Neuronal stem cell (in vitro differentiated cells): ENCODE results near the gene SCIMP.

Experiments used
- DNase-seq: peaks from one replicate; pipeline ENCODE4 v3.0.0-alpha.2; 2013; ENCODE audit warnings: low spot score
- H2AFZ ChIP-seq: one replicate; pipeline ENCODE4 v1.6.1; 2013; ENCODE audit warnings: mild to moderate bottlenecking, low read length, inconsistent platforms
- H2AK5ac ChIP-seq: 2 replicates; pipeline ENCODE4 v1.6.1; 2013; ENCODE audit warnings: low read depth, mild to moderate bottlenecking, inconsistent platforms, low read length, moderate library complexity, mixed read lengths
- H2BK120ac ChIP-seq: 2 replicates; pipeline ENCODE4 v1.6.1; 2013; ENCODE audit warnings: low read depth, mild to moderate bottlenecking, inconsistent platforms, low read length, moderate library complexity, mixed read lengths
- H2BK12ac ChIP-seq: one replicate; pipeline ENCODE4 v1.6.1; 2013; ENCODE audit warnings: low read length, inconsistent platforms
- H2BK15ac ChIP-seq: 2 replicates; pipeline ENCODE4 v1.6.1; 2013; ENCODE audit warnings: mild to moderate bottlenecking, low read length, inconsistent platforms, mixed read lengths
- H2BK5ac ChIP-seq: one replicate; pipeline ENCODE4 v1.6.1; 2013; ENCODE audit warnings: inconsistent platforms, mild to moderate bottlenecking, low read length, moderate library complexity
- H3K14ac ChIP-seq: one replicate; pipeline ENCODE4 v1.6.1; 2013; ENCODE audit warnings: low read length, inconsistent platforms
- H3K18ac ChIP-seq: 2 replicates; pipeline ENCODE4 v1.6.1; 2013; ENCODE audit warnings: low read length, inconsistent platforms
- H3K23ac ChIP-seq: 2 replicates; pipeline ENCODE4 v1.6.1; 2013; ENCODE audit warnings: low read depth, mild to moderate bottlenecking, mixed read lengths, low read length, inconsistent platforms; ENCODE audit not compliant: poor library complexity
- H3K27ac ChIP-seq: replicated peaks from 3 replicates; pipeline ENCODE4 v1.5.1; 2013; ENCODE audit warnings: low read length, inconsistent platforms
- H3K27me3 ChIP-seq, 3 experiments: 2 replicates each; pipeline ENCODE4 v1.6.1; 2013; ENCODE audit warnings: low read length in 3 of 3, mild to moderate bottlenecking in 2 of 3, inconsistent platforms in 1 of 3, low read depth in 1 of 3, mixed read lengths in 1 of 3, moderate library complexity in 1 of 3; ENCODE audit not compliant: control insufficient read depth in 3 of 3, insufficient read depth in 3 of 3
- H3K36me3 ChIP-seq, 2 donors: replicated peaks in 1 of 2; 2 replicates each; pipeline ENCODE4 v1.6.1; 2013; ENCODE audit warnings: low read length in 2 of 2; ENCODE audit not compliant: control insufficient read depth in 2 of 2, insufficient read depth in 2 of 2
- H3K4ac ChIP-seq: 2 replicates; pipeline ENCODE4 v1.6.1; 2013; ENCODE audit warnings: inconsistent platforms, mild to moderate bottlenecking, low read length, moderate library complexity
- H3K4me1 ChIP-seq, 2 donors: 1 replicate in 1 of 2; 2 replicates in 1 of 2; pipeline ENCODE4 v1.6.1; 2013; ENCODE audit warnings: low read length in 2 of 2, low read depth in 1 of 2; ENCODE audit not compliant: control insufficient read depth in 2 of 2, insufficient read depth in 1 of 2
- H3K4me2 ChIP-seq: one replicate; pipeline ENCODE4 v1.6.1; 2013; ENCODE audit warnings: mild to moderate bottlenecking, low read length, inconsistent platforms; ENCODE audit not compliant: insufficient read depth, poor library complexity, severe bottlenecking
- H3K4me3 ChIP-seq, 2 donors: 2 replicates each; pipeline ENCODE4 v1.5.1; 2013; ENCODE audit warnings: low read length in 2 of 2, mild to moderate bottlenecking in 2 of 2, inconsistent platforms in 1 of 2, moderate library complexity in 1 of 2
- H3K79me1 ChIP-seq: one replicate; pipeline ENCODE4 v1.6.1; 2013; ENCODE audit warnings: low read depth, mild to moderate bottlenecking, inconsistent platforms, low read length, moderate library complexity
- H3K9ac ChIP-seq: one replicate; pipeline ENCODE4 v1.6.1; 2013; ENCODE audit warnings: mild to moderate bottlenecking, low read depth, low read length, inconsistent platforms; ENCODE audit not compliant: poor library complexity
- H3K9me3 ChIP-seq, 2 donors: replicated peaks in 1 of 2; 2 replicates each; pipeline versions ENCODE3 to v1.6.1; 2013; ENCODE audit warnings: low read length in 2 of 2, mild to moderate bottlenecking in 2 of 2, inconsistent platforms in 1 of 2, low read depth in 1 of 2, mixed read lengths in 1 of 2, moderate library complexity in 1 of 2; ENCODE audit not compliant: control insufficient read depth in 2 of 2, insufficient read depth in 1 of 2
- H4K8ac ChIP-seq: one replicate; pipeline ENCODE4 v1.6.1; 2013; ENCODE audit warnings: low read depth, mild to moderate bottlenecking, inconsistent platforms, low read length, moderate library complexity
- H4K91ac ChIP-seq: one replicate; pipeline ENCODE4 v1.6.1; 2013; ENCODE audit warnings: low read length, low read depth, mild to moderate bottlenecking, inconsistent platforms; ENCODE audit not compliant: poor library complexity
- WGBS, 2 donors: extraction: QIAGEN DNeasy Blood & Tissue Kit; methylation state at CpG; one replicate each; pipeline ENCODE4 v1.1.7; 2013; ENCODE audit warnings: missing lambda C conversion rate in 2 of 2, mixed read lengths in 1 of 2; ENCODE audit not compliant: insufficient read length in 2 of 2, insufficient replicate concordance in 1 of 2; ENCODE audit errors: extremely low coverage in 2 of 2; 5-methylcytosine and 5-hydroxymethylcytosine counted together

SCIMP gene

GRCh38 chr17:5281814-5282641 is 47.4 kb upstream of the SCIMP start, which contains the start of gene RABEP1:
Gene RABEP1, plus strand, starts transcription at chr17:5282284. Its CDS starts 203 bp downstream, at chr17:5282487.
- Histone ChIP-seq H3K18ac (peak within 1 kb of the TSS; percentile 95), H3K23ac (peak within 1 kb of the TSS; percentile 96), H3K4ac (no peak within 1 kb of the TSS), H3K4me2 (peak within 1 kb of the TSS; percentile 78), H2AK5ac (peak within 1 kb of the TSS; percentile 5), H3K4me3 (peak within 1 kb of the TSS; percentile 73 to 97), H3K9ac (peak within 1 kb of the TSS; percentile 96), H3K27ac (peak within 1 kb of the TSS; percentile 63), H3K4me1 (peaks cover 0 to 5% of the 10 kb centered on the region in 2 donors), H3K79me1 (peaks cover 5% of the 10 kb centered on the region), H3K14ac (peak within 1 kb of the TSS; percentile 89), H4K8ac (no peak within 1 kb of the TSS), H2BK120ac (no peak within 1 kb of the TSS), H2AFZ (peak within 1 kb of the TSS; percentile 98), H2BK12ac (no peak within 1 kb of the TSS), H3K36me3 (peaks cover 4 to 24% of the 10 kb centered on the region in 2 donors), H2BK5ac (peak within 1 kb of the TSS; percentile 54), H4K91ac (no peak within 1 kb of the TSS), H3K27me3 (no peaks in the 10 kb centered on the region), H3K9me3 (no peaks in the 10 kb centered on the region), H2BK15ac (no peak within 1 kb of the TSS)
- peak; percentile 94 for DNase-seq
- WGBS, 2 donors = no CpG with 5 or more reads among the region's 98 CpGs

- no peak overlapping the region for H3K23ac ChIP-seq
- H3K14ac ChIP-seq = no peak overlapping the region
- H2BK15ac ChIP-seq = no peak overlapping the region
- H3K4ac ChIP-seq = no peak overlapping the region
- no peak overlapping the region for H4K8ac ChIP-seq
- H3K18ac ChIP-seq = no peak overlapping the region
- H2AFZ ChIP-seq = no peak overlapping the region
- DNase-seq = no peak
- WGBS, 2 donors = no CpG with 5 or more reads among the region's 6 CpGs
- peaks cover 0 to 3% of the 10 kb centered on the region in 2 donors for H3K9me3 ChIP-seq
- H2AK5ac ChIP-seq = no peak overlapping the region
- H3K79me1 ChIP-seq = no peaks in the 10 kb centered on the region
- H3K4me3 ChIP-seq = no peak overlapping the region
- H3K9ac ChIP-seq = no peak overlapping the region
- no peak overlapping the region for H2BK12ac ChIP-seq
- H3K36me3 ChIP-seq = no peaks in the 10 kb centered on the region
- H3K27me3 ChIP-seq = no peaks in the 10 kb centered on the region
- no peak overlapping the region for H2BK120ac ChIP-seq
- H2BK5ac ChIP-seq = no peak overlapping the region
- no peak overlapping the region for H3K4me2 ChIP-seq
- no peak overlapping the region for H4K91ac ChIP-seq
- no peak overlapping the region for H3K27ac ChIP-seq
- H3K4me1 ChIP-seq = no peaks in the 10 kb centered on the region
Measured at GRCh38 chr17:5272322-5272721, 37.7 kb upstream of the SCIMP start.

- no peak overlapping the region for H4K8ac ChIP-seq
- no peak overlapping the region for H2BK15ac ChIP-seq
- H2AFZ ChIP-seq = no peak overlapping the region
- no peak overlapping the region for H2AK5ac ChIP-seq
- H3K4me1 ChIP-seq = no peaks in the 10 kb centered on the region
- no peak overlapping the region for H2BK5ac ChIP-seq
- H3K4me2 ChIP-seq = no peak overlapping the region
- H2BK12ac ChIP-seq = no peak overlapping the region
- no peak overlapping the region for H3K4ac ChIP-seq
- no peak overlapping the region for H3K23ac ChIP-seq
- no peak overlapping the region for H3K18ac ChIP-seq
- no peaks in the 10 kb centered on the region for H3K27me3 ChIP-seq
- no peak for DNase-seq
- no peak overlapping the region for H3K9ac ChIP-seq
- H3K9me3 ChIP-seq = no peaks in the 10 kb centered on the region
- no peak overlapping the region for H2BK120ac ChIP-seq
- no CpG with 5 or more reads among the region's 4 CpGs for WGBS, 2 donors
- H3K14ac ChIP-seq = no peak overlapping the region
- no peak overlapping the region for H3K27ac ChIP-seq
- H4K91ac ChIP-seq = no peak overlapping the region
- no peaks in the 10 kb centered on the region for H3K79me1 ChIP-seq
- no peaks in the 10 kb centered on the region for H3K36me3 ChIP-seq
- H3K4me3 ChIP-seq = no peak overlapping the region
Measured at GRCh38 chr17:5269241-5269960, 34.7 kb upstream of the SCIMP start.

GRCh38 chr17:5264893-5265292 is 30.2 kb upstream of the SCIMP start:
- H3K27me3 ChIP-seq = no peaks in the 10 kb centered on the region
- no peak overlapping the region for H2AK5ac ChIP-seq
- no CpG with 5 or more reads among the region's 3 CpGs for WGBS, 2 donors
- no peaks in the 10 kb centered on the region for H3K9me3 ChIP-seq
- H2AFZ ChIP-seq = no peak overlapping the region
- H3K9ac ChIP-seq = no peak overlapping the region
- no peak overlapping the region for H3K4ac ChIP-seq
- no peak overlapping the region for H3K4me2 ChIP-seq
- no peaks in the 10 kb centered on the region for H3K4me1 ChIP-seq
- H2BK120ac ChIP-seq = no peak overlapping the region
- no peak overlapping the region for H3K27ac ChIP-seq
- H3K18ac ChIP-seq = no peak overlapping the region
- H2BK15ac ChIP-seq = no peak overlapping the region
- no peaks in the 10 kb centered on the region for H3K36me3 ChIP-seq
- H3K4me3 ChIP-seq = no peak overlapping the region
- no peak overlapping the region for H4K91ac ChIP-seq
- DNase-seq = no peak
- no peak overlapping the region for H2BK12ac ChIP-seq
- no peak overlapping the region for H2BK5ac ChIP-seq
- H3K14ac ChIP-seq = no peak overlapping the region
- no peak overlapping the region for H3K23ac ChIP-seq
- H3K79me1 ChIP-seq = no peaks in the 10 kb centered on the region
- no peak overlapping the region for H4K8ac ChIP-seq
